Loucy (cell line): ENCODE data around the gene SYT2.
"Not testable (repeated sequence)": the region's sequence is repeated elsewhere in the genome, so short reads cannot be mapped to it uniquely, and the experiment has no call there.

ENCODE experiments used
- EZH2phosphoT487 ChIP-seq: fragments of 200-600 bp; IDR thresholded peaks from 2 replicates; pipeline ENCODE4 v1.6.1; 2018; ENCODE audit warnings: antibody characterized with exemption, mild to moderate bottlenecking, moderate library complexity, borderline replicate concordance
- TF ChIP-seq, protein P1 (sequence below): fragments of 200-600 bp; sonication (generic); conservative IDR thresholded peaks from 2 replicates; pipeline ENCODE4 v1.5.1; 2014; ENCODE audit warnings: mild to moderate bottlenecking, antibody characterized with exemption, low read length

DNA sequence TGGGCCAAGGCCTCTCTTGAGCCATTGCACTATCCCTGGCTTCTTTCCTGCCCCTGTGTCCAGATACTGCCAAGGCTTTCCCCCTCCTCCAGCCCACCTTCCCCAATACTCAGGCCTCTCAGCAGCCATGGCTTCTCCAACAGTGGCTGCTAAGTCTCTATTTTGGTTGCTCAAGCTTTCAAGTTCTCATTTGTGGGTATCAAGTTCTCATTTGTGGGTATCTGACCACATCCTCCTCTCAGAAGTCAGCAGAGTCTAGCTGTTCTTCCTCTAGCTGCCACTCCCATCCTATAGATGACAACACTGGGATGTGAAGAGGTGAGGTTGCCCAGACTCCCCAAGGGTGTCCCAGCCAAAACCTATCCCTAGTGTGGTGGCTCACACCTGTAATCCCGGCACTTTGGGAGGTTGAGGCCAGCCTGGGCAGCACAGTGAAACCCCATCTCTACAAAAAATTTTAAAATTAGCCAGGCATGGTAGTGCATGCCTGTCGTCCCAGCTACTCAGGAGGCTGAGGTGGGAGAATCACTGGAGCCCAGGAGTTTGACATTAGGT lies 80.9 kb downstream of the SYT2 start:
- TF ChIP-seq, protein P1, sequence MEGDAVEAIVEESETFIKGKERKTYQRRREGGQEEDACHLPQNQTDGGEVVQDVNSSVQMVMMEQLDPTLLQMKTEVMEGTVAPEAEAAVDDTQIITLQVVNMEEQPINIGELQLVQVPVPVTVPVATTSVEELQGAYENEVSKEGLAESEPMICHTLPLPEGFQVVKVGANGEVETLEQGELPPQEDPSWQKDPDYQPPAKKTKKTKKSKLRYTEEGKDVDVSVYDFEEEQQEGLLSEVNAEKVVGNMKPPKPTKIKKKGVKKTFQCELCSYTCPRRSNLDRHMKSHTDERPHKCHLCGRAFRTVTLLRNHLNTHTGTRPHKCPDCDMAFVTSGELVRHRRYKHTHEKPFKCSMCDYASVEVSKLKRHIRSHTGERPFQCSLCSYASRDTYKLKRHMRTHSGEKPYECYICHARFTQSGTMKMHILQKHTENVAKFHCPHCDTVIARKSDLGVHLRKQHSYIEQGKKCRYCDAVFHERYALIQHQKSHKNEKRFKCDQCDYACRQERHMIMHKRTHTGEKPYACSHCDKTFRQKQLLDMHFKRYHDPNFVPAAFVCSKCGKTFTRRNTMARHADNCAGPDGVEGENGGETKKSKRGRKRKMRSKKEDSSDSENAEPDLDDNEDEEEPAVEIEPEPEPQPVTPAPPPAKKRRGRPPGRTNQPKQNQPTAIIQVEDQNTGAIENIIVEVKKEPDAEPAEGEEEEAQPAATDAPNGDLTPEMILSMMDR: not testable (repeated sequence)
- not testable (repeated sequence) for TF ChIP-seq EZH2phosphoT487
